Astrocyte (in vitro differentiated cells and primary cell): ENCODE results near the gene UVSSA.
"Not testable (repeated sequence)": the region's sequence is repeated elsewhere in the genome, so short reads cannot be mapped to it uniquely, and the experiment has no call there.

ENCODE experiments used
- CTCF ChIP-seq: IDR thresholded peaks from 2 replicates; pipeline ENCODE4 v1.5.1; 2011; ENCODE audit warnings: low read depth, mild to moderate bottlenecking, inconsistent platforms, low read length, moderate library complexity; ENCODE audit not compliant: insufficient read depth
- EZH2 ChIP-seq: IDR thresholded peaks from 2 replicates; pipeline ENCODE4 v1.6.1; 2012; ENCODE audit warnings: mild to moderate bottlenecking, low read length, inconsistent platforms; ENCODE audit not compliant: insufficient read depth

- not testable (repeated sequence) for TF ChIP-seq EZH2, CTCF
Measured at GRCh38 chr4:1333851-1334578, 13.0 kb upstream of the UVSSA start.
